GM12892 (cell line): ENCODE data around the gene MAP3K2.

Source experiments
- DNase-seq: peaks from one replicate; pipeline ENCODE4 v3.0.0; 2011; ENCODE audit not compliant: insufficient read length
- FAIRE-seq: peaks from 2 replicates; lab custom pipeline; 2011; peaks lifted over from hg19 to GRCh38; lab: Jason Lieb, UNC
- POLR2A ChIP-seq: IDR thresholded peaks from 2 replicates; pipeline ENCODE4 v1.6.1; 2011; ENCODE audit warnings: low read depth, low read length, control low read depth
- POLR2AphosphoS5 ChIP-seq: IDR thresholded peaks from 2 replicates; pipeline ENCODE4 v1.6.1; 2011; ENCODE audit warnings: low read depth, low read length, control low read depth
- TAF1 ChIP-seq: IDR thresholded peaks from 2 replicates; pipeline ENCODE4 v1.6.1; 2011; ENCODE audit warnings: low read depth, mild to moderate bottlenecking, control low read depth, low read length, borderline replicate concordance

MAP3K2 gene

DNA sequence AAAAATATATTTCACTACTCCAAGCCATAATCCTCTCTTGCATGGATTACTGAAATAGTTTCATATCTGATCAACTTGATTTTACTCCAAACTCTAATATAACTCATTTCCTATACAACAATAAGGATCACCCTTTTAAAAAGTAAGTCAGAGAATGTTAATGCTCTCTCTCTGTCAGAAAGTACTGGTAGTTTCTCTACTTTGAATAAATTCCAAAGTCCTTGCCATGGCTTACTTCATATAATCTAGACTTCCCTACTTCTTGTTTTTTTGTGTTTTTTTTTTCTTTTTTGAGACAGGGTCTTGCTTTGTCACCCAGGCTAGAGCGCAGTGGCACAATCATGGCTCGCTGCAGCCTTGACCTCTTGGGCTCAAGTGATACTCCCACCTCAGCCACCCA, 36.2 kb downstream of the MAP3K2 start:
- FAIRE-seq (no peak), DNase-seq (no peak)
- TF ChIP-seq TAF1 (no peak), POLR2A (no peak), POLR2AphosphoS5 (no peak)

- TF ChIP-seq POLR2A (no peak), TAF1 (no peak), POLR2AphosphoS5 (no peak)
- peak; percentile 36 for FAIRE-seq
- DNase-seq, result no peak
Observed at GRCh38 chr2:127348426-127349000, 39.3 kb downstream of the MAP3K2 start.

GRCh38 chr2:127347734-127348392, 39.9 kb downstream of the MAP3K2 start:
- DNase-seq (no peak), FAIRE-seq (peak; percentile 79)
- TF ChIP-seq POLR2AphosphoS5 (no peak), POLR2A (no peak), TAF1 (no peak)

DNA sequence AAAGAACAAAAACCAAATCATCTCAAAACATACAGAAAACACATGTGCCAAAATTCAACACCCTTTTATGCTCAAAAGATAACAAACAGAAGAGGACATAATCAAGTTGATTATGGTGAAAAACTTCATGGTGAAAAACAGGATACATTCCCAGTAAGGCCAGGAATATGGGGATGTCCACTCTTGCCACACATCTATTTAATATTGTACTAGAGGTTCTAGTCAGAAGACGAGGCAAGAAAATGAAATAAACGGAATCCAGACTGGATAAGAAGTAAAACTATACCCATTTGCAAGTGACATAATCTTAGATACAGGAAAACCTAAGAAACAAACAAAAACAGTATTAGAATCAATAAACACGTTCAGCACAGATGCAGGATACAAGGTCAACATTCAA, 40.8 kb downstream of the MAP3K2 start:
- TF ChIP-seq POLR2A, result no peak
- TF ChIP-seq TAF1, result no peak
- TF ChIP-seq POLR2AphosphoS5, result no peak
- FAIRE-seq, result no peak
- no peak for DNase-seq

GRCh38 chr2:127343277-127343676, 44.5 kb downstream of the MAP3K2 start:
- TF ChIP-seq TAF1 (no peak), POLR2AphosphoS5 (no peak), POLR2A (no peak)
- FAIRE-seq (no peak), DNase-seq (no peak)

DNA sequence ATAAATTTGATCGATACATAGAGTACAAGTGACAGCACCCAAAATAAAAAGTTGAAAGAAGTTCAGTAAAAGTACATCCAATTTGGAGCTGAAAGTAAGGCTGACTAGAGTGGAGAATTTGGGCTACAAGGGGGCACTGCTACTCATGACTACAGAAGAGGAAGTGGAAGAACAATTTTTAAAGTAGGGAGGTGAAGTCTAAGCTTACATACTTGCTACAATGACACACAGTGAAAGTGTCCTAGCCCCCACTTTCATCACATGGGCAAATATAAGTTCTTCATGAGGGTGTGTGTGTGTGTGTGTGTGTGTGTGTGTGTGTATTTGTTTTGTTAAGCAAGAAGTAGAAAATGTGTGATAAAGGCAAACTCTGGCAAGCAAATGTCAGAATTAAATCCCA, 45.7 kb downstream of the MAP3K2 start:
- TF ChIP-seq TAF1 (no peak), POLR2AphosphoS5 (no peak), POLR2A (no peak)
- FAIRE-seq, result peak; percentile 84
- DNase-seq, result no peak

GRCh38 chr2:127332335-127332734, 55.4 kb downstream of the MAP3K2 start:
- no peak for DNase-seq
- no peak for FAIRE-seq
- TF ChIP-seq POLR2AphosphoS5, result no peak
- TF ChIP-seq TAF1, result no peak
- TF ChIP-seq POLR2A, result no peak

DNA sequence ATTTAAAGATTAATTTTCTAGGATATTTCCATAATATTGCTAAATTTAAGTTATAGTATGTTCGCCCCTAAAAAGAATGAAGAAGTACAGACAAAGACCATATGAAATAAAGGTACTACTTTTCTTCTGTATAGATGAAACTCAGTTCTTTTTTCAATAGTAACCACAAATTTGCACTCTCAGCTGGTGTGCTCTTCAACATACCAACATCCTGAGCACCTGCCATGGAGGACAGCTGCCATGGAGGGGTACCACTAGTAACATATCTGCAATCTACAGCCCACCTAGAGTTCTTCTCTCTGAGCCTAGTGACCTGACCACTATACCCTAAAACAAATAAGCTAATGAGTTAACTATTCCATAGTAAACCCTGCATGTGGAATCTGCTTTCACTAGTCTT, 57.0 kb downstream of the MAP3K2 start:
- no peak for FAIRE-seq
- TF ChIP-seq POLR2A (no peak), POLR2AphosphoS5 (no peak), TAF1 (no peak)
- DNase-seq, result no peak

DNA sequence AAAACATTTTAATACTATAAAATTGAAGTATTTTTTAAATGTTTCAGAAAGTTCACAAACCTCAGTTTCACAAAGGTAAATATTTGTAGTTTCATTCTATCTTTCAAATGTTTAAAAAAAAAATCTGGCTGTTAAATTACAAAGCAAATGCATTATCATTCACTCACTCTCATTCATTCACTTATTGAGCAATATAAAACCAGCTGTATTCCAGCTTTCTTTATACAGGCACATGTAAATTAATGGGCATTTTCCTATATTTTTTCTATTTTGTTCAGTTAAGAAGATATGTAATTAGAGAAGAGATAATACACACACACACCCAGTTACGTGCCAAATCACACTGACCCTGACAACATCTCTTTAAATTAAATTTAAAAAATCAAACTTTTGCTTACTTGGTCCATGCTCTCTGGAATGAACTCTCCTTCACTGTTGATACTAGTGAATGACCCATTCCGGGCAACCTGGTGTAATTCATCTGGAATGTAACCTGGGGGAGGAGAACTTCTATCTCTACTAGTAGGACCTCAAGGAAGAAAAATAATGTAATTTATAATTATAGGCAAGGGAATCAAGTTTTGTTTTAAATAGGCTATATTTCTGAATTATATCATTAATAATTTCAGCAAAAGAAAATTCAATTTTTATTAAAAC, 61.4 kb downstream of the MAP3K2 start:
- DNase-seq (no peak), FAIRE-seq (no peak)
- TF ChIP-seq POLR2A (no peak), TAF1 (no peak), POLR2AphosphoS5 (no peak)

DNA sequence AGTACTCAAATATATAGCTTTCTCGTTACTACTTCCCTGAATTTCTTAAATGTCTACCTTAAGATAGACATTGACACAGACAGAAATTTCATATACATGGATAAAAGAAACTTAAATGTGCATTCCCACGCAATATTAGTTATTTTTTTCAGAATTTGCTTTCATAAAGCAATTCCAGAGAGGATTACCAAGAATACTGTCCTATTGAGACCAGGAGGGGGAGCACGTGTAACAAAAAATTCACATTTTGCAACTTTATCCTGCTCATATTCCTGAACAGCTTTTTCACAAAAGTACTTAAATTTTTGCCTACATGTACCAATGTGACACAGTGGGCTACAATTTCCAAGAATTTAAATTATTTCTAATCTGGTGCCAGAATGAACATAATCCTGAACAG, 63.1 kb downstream of the MAP3K2 start:
- peak; percentile 40 for FAIRE-seq
- no peak for DNase-seq
- TF ChIP-seq TAF1 (no peak), POLR2A (no peak), POLR2AphosphoS5 (no peak)

DNA sequence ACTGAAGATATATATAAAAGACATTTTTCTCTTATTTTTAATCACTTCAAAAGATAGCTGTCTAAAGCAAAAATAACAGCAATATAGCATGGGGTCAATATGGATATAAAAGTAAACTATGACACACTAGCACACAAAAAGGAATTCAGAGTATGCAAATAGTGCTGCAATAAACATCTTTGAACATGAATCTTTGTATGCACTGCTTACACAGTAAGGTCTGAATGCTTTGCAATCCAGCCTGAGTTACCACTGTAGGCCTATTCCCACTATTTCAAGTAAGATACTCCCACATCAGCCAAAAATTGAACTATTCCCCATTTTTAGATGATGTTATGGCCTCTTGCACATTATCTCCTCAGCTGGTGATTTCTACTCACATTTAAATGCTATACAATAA, 66.5 kb downstream of the MAP3K2 start:
- DNase-seq (no peak), FAIRE-seq (peak; percentile 42)
- TF ChIP-seq POLR2AphosphoS5 (no peak), POLR2A (no peak), TAF1 (no peak)
